B cell (primary cell): ENCODE data around the gene CROCC. TPM values are rescaled to one million over a fixed set of nuclear protein-coding genes. Genes with fewer than 3 reads are reported as not detected.
A peak's percentile ranks its signal among the peaks of the same experiment; 100 is the strongest.
"Not testable (repeated sequence)": the region's sequence is repeated elsewhere in the genome, so short reads cannot be mapped to it uniquely, and the experiment has no call there.

Source experiments
- ATAC-seq: fragments of 200-7000 bp; cut with Tn5 transposase; one replicate; pipeline ENCODE4 v1.10.0; 2021; ENCODE audit warnings: low read depth, mild to moderate bottlenecking, moderate number of reproducible peaks, moderate library complexity
- CTCF ChIA-PET: fragments of 350-600 bp; sonication (Branson Sonifier 250); formaldehyde crosslinking; loops from one replicate; lab custom pipeline; 2021; ENCODE audit warnings: antibody characterized with exemption, inconsistent platforms; lab: Charles Lee
- POLR2A ChIA-PET: fragments of 350-600 bp; sonication (Branson Sonifier 250); formaldehyde crosslinking; loops from one replicate; lab custom pipeline; 2021; ENCODE audit warnings: antibody characterized with exemption; lab: Charles Lee
- DNase-seq: peaks from one replicate; pipeline ENCODE4 v3.0.0; 2013
- H2AFZ ChIP-seq: 2 replicates; pipeline ENCODE4 v1.6.1; 2012; ENCODE audit warnings: mild to moderate bottlenecking, low read depth, low read length; ENCODE audit not compliant: insufficient read depth, poor library complexity, severe bottlenecking
- H3K27ac ChIP-seq, 2 donors: 1 replicate in 1 of 2; 2 replicates in 1 of 2; pipeline ENCODE4 v1.5.1; 2012 to 2013; ENCODE audit warnings: low read length in 2 of 2, mild to moderate bottlenecking in 2 of 2, moderate library complexity in 1 of 2
- H3K27me3 ChIP-seq, 4 experiments: fragments of 200-600 bp in 1 of 4; sonication (generic) in 1 of 4; replicated peaks in 1 of 4; 1 replicate in 2 of 4; 2 replicates in 2 of 4; pipeline versions ENCODE4 v1.6.1 to v1.7.0; 2013 to 2016; ENCODE audit warnings: low read length in 3 of 4, mild to moderate bottlenecking in 2 of 4, mixed read lengths in 1 of 4, moderate library complexity in 1 of 4; ENCODE audit not compliant: insufficient read depth in 4 of 4, control insufficient read depth in 3 of 4; ENCODE audit errors: control extremely low read depth in 1 of 4
- H3K36me3 ChIP-seq, 2 experiments: replicated peaks in 1 of 2; 1 replicate in 1 of 2; 2 replicates in 1 of 2; pipeline versions ENCODE4 v1.6.1 to v1.7.1; 2013; ENCODE audit warnings: low read length in 1 of 2; ENCODE audit not compliant: insufficient read depth in 2 of 2, control insufficient read depth in 1 of 2; ENCODE audit errors: control extremely low read depth in 1 of 2, extremely low read depth in 1 of 2
- H3K4me1 ChIP-seq, 2 donors: fragments of 200-600 bp in 1 of 2; sonication (generic) in 1 of 2; 1 replicate in 1 of 2; 2 replicates in 1 of 2; pipeline versions ENCODE4 v1.5.1 to v1.6.1; 2013 to 2017; ENCODE audit warnings: low read length in 2 of 2; ENCODE audit not compliant: control insufficient read depth in 2 of 2, insufficient read depth in 2 of 2
- H3K4me2 ChIP-seq: replicated peaks from 2 replicates; pipeline ENCODE3; 2012; ENCODE audit warnings: mild to moderate bottlenecking, low read depth, low read length; ENCODE audit not compliant: poor library complexity, severe bottlenecking
- H3K4me3 ChIP-seq, 5 experiments: fragments of 200-600 bp in 1 of 5; sonication (generic) in 1 of 5; 1 replicate in 3 of 5; 2 replicates in 2 of 5; pipeline versions ENCODE4 v1.5.1 to v1.7.0; 2011 to 2016; ENCODE audit warnings: low read length in 4 of 5, mild to moderate bottlenecking in 4 of 5, low read depth in 2 of 5, control low read depth in 1 of 5, moderate library complexity in 1 of 5; ENCODE audit not compliant: insufficient read depth in 1 of 5; ENCODE audit errors: control extremely low read depth in 1 of 5, extremely low read depth in 1 of 5
- H3K79me2 ChIP-seq: fragments of 200-600 bp; sonication (generic); one replicate; pipeline ENCODE4 v1.6.0; 2016; ENCODE audit warnings: low read length; ENCODE audit not compliant: control insufficient read depth, insufficient read depth
- H3K9ac ChIP-seq: fragments of 200-600 bp; sonication (generic); 2 replicates; pipeline ENCODE4 v1.6.1; 2017; ENCODE audit warnings: mild to moderate bottlenecking, low read length, moderate library complexity
- H3K9me3 ChIP-seq, 3 donors: one replicate each; pipeline versions ENCODE4 v1.6.1 to v1.7.1; 2013; ENCODE audit warnings: low read length in 2 of 3; ENCODE audit not compliant: control insufficient read depth in 2 of 3, insufficient read depth in 1 of 3; ENCODE audit errors: control extremely low read depth in 1 of 3
- H4K20me1 ChIP-seq: 2 replicates; pipeline ENCODE4 v1.6.0; 2012; ENCODE audit warnings: mild to moderate bottlenecking, low read length; ENCODE audit not compliant: insufficient read depth, control insufficient read depth, poor library complexity, severe bottlenecking
- H3K27ac Mint-ChIP-seq: one replicate; pipeline ENCODE4 v1.8.0; 2021; ENCODE audit warnings: mixed read lengths
- H3K27me3 Mint-ChIP-seq: one replicate; pipeline ENCODE4 v1.8.0; 2021; ENCODE audit warnings: mixed read lengths
- H3K4me1 Mint-ChIP-seq: one replicate; pipeline ENCODE4 v1.8.0; 2021; ENCODE audit warnings: mixed read lengths
- H3K4me3 Mint-ChIP-seq: one replicate; pipeline ENCODE4 v1.8.0; 2021; ENCODE audit warnings: mixed read lengths
- H3K9me3 Mint-ChIP-seq: one replicate; pipeline ENCODE4 v1.8.0; 2022; ENCODE audit warnings: mixed read lengths; ENCODE audit not compliant: insufficient read depth
- EZH2 ChIP-seq: IDR thresholded peaks from 2 replicates; pipeline ENCODE4 v1.6.1; 2012; ENCODE audit warnings: borderline replicate concordance, low read depth, mild to moderate bottlenecking, moderate library complexity, low read length; ENCODE audit not compliant: insufficient read depth, poor library complexity, severe bottlenecking
- WGBS: methylation state at CpG from one replicate; pipeline ENCODE4 v1.1.5; 2013; ENCODE audit warnings: missing lambda C conversion rate; ENCODE audit not compliant: insufficient coverage; 5-methylcytosine and 5-hydroxymethylcytosine counted together
- intact Hi-C: fragments of 100-400 bp; cut with micrococcal nuclease; formaldehyde crosslinking; loops from one replicate; pipeline ENCODE4 v1.10.0; 2022
- polyA plus RNA-seq: library from polyadenylated mRNA; depleted of rRNA; stranded (reverse); fragments of >200 nt; gene quantifications from 2 replicates; pipeline ENCODE4 v1.2.3, GENCODE V29; 2012
- total RNA-seq, 2 donors: library from RNA; stranded (reverse); fragments of 120-200 nt in 1 of 2; gene quantifications; 1 replicate in 1 of 2; 2 replicates in 1 of 2; pipeline versions ENCODE4 v1.2.3 to v1.2.4, GENCODE V29; 2013 to 2022
- TF ChIP-seq, protein P1 (sequence below): fragments of 200-600 bp; IDR thresholded peaks from one replicate; pipeline ENCODE4 v1.8.0; 2022; ENCODE audit warnings: antibody characterized with exemption, mild to moderate bottlenecking

Gene CROCC
- total and polyA plus RNA-seq, 2 donors (not counting 1 experiment from before 2014, with no cell fraction given) = 66.2 to 120 TPM

DNA sequence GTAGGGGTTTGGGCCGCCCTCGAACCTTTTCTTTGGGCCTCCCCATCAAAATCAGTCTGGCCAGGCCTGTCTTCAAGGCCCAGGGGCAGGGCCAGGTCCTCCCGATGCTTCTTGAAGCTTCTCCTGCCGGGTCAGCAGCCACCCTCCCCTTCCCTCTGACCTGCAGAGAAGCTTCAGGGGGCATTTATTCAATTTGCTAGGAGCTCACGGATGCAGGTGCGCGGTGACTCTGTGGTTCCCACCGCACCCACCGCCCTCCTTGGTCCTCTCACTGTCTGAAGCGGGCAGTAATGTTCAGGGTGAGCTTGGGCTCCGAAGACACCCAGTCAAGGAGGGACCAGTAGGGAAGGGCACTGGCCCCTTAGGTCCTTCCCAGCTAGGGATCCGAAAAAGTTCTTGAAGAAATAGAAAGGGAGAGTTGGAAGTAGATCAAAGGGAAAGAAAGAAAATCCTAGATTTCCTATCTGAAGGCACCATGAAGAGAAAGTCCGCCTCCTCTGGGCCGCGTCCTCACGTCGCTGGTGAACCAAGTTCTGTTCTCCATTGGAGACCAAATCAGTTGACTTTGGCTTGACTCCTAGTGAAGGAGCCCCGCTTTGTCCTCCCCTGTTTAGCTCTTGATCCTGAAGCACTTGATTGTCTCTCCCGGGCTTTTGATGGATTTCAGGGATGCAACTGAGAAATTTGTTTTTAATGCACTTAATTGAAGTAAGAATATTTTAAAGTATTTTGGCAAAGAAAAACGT, 34.7 kb upstream of the CROCC start:
- intact Hi-C loops = no loop called here
- Mint-ChIP-seq H3K4me1 (peaks cover 18% of the 10 kb centered on the region), H3K9me3 (no peaks in the 10 kb centered on the region), H3K27me3 (peaks cover 7% of the 10 kb centered on the region), H3K4me3 (peak overlapping the region; percentile 18), H3K27ac (peak overlapping the region; percentile 38)
- no peak for TF ChIP-seq EZH2
- Histone ChIP-seq H2AFZ (no peak overlapping the region), H3K27ac (no peak overlapping the region), H4K20me1 (no peaks in the 10 kb centered on the region), H3K4me3 (no peak overlapping the region), H3K36me3 (no peaks in the 10 kb centered on the region), H3K27me3 (no peaks in the 10 kb centered on the region), H3K4me1 (peaks cover 11 to 13% of the 10 kb centered on the region in 2 donors), H3K4me2 (no peak overlapping the region), H3K9ac (no peak overlapping the region), H3K9me3 (no peaks in the 10 kb centered on the region), H3K79me2 (no peaks in the 10 kb centered on the region)
- POLR2A ChIA-PET = no interaction called here
- CTCF ChIA-PET = no interaction called here
- no peak for ATAC-seq
- no peak for DNase-seq
- WGBS = 96% methylated on average over 18 of the region's 20 CpGs

DNA sequence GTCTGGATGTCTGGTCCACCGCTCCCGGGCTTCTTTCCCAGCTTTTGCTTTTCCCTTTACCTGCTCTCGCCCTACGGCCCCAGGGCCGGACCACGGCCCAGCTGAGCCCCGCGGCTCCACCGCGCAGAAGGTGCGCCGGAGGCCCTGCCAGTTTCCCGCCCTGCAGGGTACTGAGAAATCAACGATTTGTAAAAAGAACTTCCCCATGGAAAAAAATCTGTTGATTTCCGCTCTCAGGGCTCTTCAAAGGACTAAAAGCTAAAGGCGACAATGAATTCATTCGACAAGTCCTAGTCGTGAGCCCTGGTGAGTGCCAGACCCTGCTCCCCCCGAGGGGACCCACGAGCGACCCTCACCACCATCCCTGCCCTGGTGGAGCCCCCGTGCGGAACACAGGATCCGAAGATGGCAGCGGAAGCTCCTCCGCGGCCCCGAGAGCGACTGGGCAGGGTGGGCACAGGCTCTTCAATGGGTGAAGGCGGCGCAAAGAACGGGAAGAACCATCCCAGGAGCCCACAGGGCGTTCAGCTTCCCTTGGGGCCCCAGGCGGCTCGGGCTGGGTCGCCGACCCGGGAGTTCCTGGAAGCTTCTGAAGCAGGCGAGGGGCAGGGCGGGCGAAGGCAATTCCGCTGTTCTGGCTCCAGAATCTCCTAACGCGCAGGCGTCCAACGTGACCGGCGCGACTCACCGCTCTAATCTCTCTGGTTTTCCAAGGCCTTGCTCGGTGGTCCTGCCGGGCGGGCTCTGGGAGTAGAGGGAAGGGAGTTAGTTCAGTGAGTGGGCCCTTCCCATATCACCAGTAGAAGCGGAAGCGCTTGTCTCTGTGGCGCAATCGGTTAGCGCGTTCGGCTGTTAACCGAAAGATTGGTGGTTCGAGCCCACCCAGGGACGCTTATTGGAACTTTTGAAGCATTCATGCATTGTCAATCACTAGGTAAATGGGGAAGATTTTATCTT, 32.6 kb upstream of the CROCC start:
- no peaks in the 10 kb centered on the region for H3K36me3 ChIP-seq
- intact Hi-C loops = no loop called here
- Mint-ChIP-seq H3K9me3 (no peaks in the 10 kb centered on the region), H3K27me3 (no peaks in the 10 kb centered on the region), H3K4me1 (peaks cover 18% of the 10 kb centered on the region), H3K4me3 (peak overlapping the region; percentile 98), H3K27ac (peak overlapping the region; percentile 99)
- ATAC-seq = peak; percentile 71
- peak overlapping the region; percentile 76 to 79 for H3K27ac ChIP-seq
- H3K79me2 ChIP-seq = no peaks in the 10 kb centered on the region
- H3K4me3 ChIP-seq = peak overlapping the region; percentile 11 to 78 (median 73)
- H3K27me3 ChIP-seq = no peaks in the 10 kb centered on the region
- POLR2A ChIA-PET = interaction anchor here (0.8 to 2.1 kb wide), 2 partner anchors 15 to 268 kb away, joined by 3 to 16 read pairs; no protein-coding TSS in a partner anchor
- 5% methylated on average over 63 of the region's 63 CpGs for WGBS
- peak overlapping the region; percentile 76 for H3K9ac ChIP-seq
- peak; percentile 75 for DNase-seq
- H4K20me1 ChIP-seq = no peaks in the 10 kb centered on the region
- H3K9me3 ChIP-seq = no peaks in the 10 kb centered on the region
- peak overlapping the region; percentile 68 for H3K4me2 ChIP-seq
- TF ChIP-seq, protein P1, sequence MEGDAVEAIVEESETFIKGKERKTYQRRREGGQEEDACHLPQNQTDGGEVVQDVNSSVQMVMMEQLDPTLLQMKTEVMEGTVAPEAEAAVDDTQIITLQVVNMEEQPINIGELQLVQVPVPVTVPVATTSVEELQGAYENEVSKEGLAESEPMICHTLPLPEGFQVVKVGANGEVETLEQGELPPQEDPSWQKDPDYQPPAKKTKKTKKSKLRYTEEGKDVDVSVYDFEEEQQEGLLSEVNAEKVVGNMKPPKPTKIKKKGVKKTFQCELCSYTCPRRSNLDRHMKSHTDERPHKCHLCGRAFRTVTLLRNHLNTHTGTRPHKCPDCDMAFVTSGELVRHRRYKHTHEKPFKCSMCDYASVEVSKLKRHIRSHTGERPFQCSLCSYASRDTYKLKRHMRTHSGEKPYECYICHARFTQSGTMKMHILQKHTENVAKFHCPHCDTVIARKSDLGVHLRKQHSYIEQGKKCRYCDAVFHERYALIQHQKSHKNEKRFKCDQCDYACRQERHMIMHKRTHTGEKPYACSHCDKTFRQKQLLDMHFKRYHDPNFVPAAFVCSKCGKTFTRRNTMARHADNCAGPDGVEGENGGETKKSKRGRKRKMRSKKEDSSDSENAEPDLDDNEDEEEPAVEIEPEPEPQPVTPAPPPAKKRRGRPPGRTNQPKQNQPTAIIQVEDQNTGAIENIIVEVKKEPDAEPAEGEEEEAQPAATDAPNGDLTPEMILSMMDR = no peak
- no peak for TF ChIP-seq EZH2
- CTCF ChIA-PET = interaction anchor here (0.7 to 1.7 kb wide), 3 partner anchors 171 to 268 kb away, joined by 3 to 7 read pairs (median 3); no protein-coding TSS in a partner anchor
- peak overlapping the region; percentile 95 for H2AFZ ChIP-seq
- peaks cover 11 to 13% of the 10 kb centered on the region in 2 donors for H3K4me1 ChIP-seq

DNA sequence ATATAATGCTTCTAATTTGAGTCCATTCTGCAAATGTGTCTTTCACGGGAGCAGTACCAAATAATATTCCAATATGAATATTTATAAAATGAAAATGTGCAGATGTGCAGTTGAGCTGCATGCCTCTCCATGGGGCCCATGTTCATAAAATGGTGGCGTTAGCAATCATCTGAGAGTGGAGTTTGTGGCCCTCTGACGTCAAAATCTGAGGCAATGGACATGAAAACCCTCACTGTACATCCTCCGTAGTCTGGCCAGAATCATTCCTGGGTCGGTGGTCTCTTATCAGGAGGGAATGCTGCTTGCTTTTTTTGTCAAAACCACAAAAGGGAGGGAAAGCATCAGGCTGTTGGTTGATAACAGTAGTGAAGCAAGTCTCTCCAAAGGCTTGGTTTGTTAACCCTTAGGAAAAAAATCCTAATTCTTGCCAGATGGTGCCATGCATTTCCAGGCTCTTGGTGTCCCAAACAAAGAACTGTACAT, 31.2 kb upstream of the CROCC start:
- H3K27ac ChIP-seq, H4K20me1 ChIP-seq, H3K9me3 Mint-ChIP-seq, CTCF ChIA-PET, H3K4me2 ChIP-seq, intact Hi-C loops, DNase-seq, H3K36me3 ChIP-seq, H3K9me3 ChIP-seq, H2AFZ ChIP-seq, H3K27me3 Mint-ChIP-seq, H3K79me2 ChIP-seq, H3K9ac ChIP-seq, H3K4me3 ChIP-seq, H3K27ac Mint-ChIP-seq, H3K27me3 ChIP-seq, ATAC-seq: not testable (repeated sequence)
- Mint-ChIP-seq H3K4me1 (peaks cover 26% of the 10 kb centered on the region), H3K4me3 (peak overlapping the region; percentile 98)
- WGBS = 85% methylated on average over 4 of the region's 5 CpGs
- peaks cover 16 to 17% of the 10 kb centered on the region in 2 donors for H3K4me1 ChIP-seq
- POLR2A ChIA-PET = interaction anchor here (2.1 kb wide), 1 partner anchor 14 kb away, joined by 16 read pairs; no protein-coding TSS in a partner anchor
